Tibial nerve (tissue), 4 donors: ENCODE measurements around the gene MSX1. TPM values are rescaled to one million over a fixed set of nuclear protein-coding genes. Genes with fewer than 3 reads are reported as not detected.

ENCODE experiments used
- DNase-seq, 2 donors: peaks; one replicate each; pipeline ENCODE4 v3.0.0-alpha.2; 2019; ENCODE audit warnings: low spot score in 2 of 2
- H3K27ac ChIP-seq, 4 donors: fragments of 200-600 bp; sonication (generic) in 3 of 4; one replicate each; pipeline ENCODE4 v1.5.1; 2017 to 2019; ENCODE audit warnings: mild to moderate bottlenecking in 1 of 4
- H3K27me3 ChIP-seq, 2 donors: fragments of 200-600 bp; sonication (generic) in 1 of 2; one replicate each; pipeline versions ENCODE4 v1.5.1 to v1.6.0; 2017 to 2019
- H3K36me3 ChIP-seq, 3 donors: fragments of 200-600 bp; sonication (generic); one replicate each; pipeline ENCODE4 v1.5.1; 2018 to 2019
- H3K4me1 ChIP-seq, 4 donors: fragments of 200-600 bp; sonication (generic) in 3 of 4; one replicate each; pipeline ENCODE4 v1.5.1; 2017 to 2019
- H3K4me3 ChIP-seq, 4 donors: fragments of 200-600 bp; sonication (generic) in 3 of 4; one replicate each; pipeline ENCODE4 v1.5.1; 2017 to 2019; ENCODE audit warnings: mild to moderate bottlenecking in 1 of 4, moderate library complexity in 1 of 4
- H3K9me3 ChIP-seq, 4 donors: fragments of 200-600 bp; sonication (generic) in 3 of 4; one replicate each; pipeline ENCODE4 v1.5.1; 2017 to 2019
- EP300 ChIP-seq, 2 donors: sonication (generic); formaldehyde crosslinking; IDR thresholded peaks; one replicate each; pipeline ENCODE4 v1.6.1; 2017; ENCODE audit warnings: antibody characterized with exemption in 2 of 2, mild to moderate bottlenecking in 1 of 2
- POLR2A ChIP-seq, 2 donors: fragments of 450-650 bp; IDR thresholded peaks; one replicate each; pipeline ENCODE4 v1.6.1; 2017; ENCODE audit warnings: antibody characterized with exemption in 2 of 2, mild to moderate bottlenecking in 2 of 2, moderate library complexity in 2 of 2
- WGBS, 2 donors: methylation state at CpG; one replicate each; pipeline ENCODE4 v1.1.5; 2018; 5-methylcytosine and 5-hydroxymethylcytosine counted together
- total RNA-seq, 4 donors: library from RNA; depleted of rRNA; stranded (reverse); fragments of >200 nt; gene quantifications; one replicate each; pipeline ENCODE4 v1.1.0, GENCODE V29; 2016
- TF ChIP-seq, protein P1 (sequence below), 5 experiments: fragments of 200-600 bp in 3 of 5; fragments of 450-650 bp in 2 of 5; sonication (generic) in 3 of 5; IDR thresholded peaks; one replicate each; pipeline ENCODE4 v1.5.1; 2016 to 2019; ENCODE audit warnings: antibody characterized with exemption in 5 of 5, mild to moderate bottlenecking in 3 of 5, moderate library complexity in 2 of 5

MSX1 gene
- total RNA-seq, 4 donors from 2014 or later, result 9.4 to 42.3 (median 21.7) TPM

DNA sequence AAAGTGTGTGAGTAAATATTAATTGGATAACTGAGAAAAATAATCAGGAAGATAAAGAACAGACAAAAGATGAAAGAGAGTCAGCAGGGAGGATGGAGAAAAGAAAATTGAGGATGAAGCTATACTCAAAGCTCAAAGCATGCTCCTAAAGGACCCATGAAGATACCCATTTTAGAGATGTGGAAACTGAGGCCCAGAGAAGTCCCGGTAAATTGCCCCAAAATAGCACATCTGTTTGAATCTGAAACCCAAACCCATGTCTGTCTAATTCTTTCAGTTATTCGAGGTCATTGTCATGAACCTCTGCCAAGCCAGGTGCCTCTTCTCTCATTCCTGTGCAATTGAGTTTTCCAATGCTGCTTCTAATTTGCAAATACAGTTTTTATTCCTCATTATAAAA is 29.6 kb upstream of the MSX1 start:
- H3K27me3 ChIP-seq, result no peaks in the 10 kb centered on the region
- no peak overlapping the region for H3K4me3 ChIP-seq
- H3K4me1 ChIP-seq, result no peaks in the 10 kb centered on the region
- H3K36me3 ChIP-seq, result no peaks in the 10 kb centered on the region
- DNase-seq, result no peak
- no peak overlapping the region for H3K27ac ChIP-seq
- WGBS, 2 donors, result 80 to 91% methylated on average over 2 of the region's 2 CpGs
- TF ChIP-seq, protein P1, sequence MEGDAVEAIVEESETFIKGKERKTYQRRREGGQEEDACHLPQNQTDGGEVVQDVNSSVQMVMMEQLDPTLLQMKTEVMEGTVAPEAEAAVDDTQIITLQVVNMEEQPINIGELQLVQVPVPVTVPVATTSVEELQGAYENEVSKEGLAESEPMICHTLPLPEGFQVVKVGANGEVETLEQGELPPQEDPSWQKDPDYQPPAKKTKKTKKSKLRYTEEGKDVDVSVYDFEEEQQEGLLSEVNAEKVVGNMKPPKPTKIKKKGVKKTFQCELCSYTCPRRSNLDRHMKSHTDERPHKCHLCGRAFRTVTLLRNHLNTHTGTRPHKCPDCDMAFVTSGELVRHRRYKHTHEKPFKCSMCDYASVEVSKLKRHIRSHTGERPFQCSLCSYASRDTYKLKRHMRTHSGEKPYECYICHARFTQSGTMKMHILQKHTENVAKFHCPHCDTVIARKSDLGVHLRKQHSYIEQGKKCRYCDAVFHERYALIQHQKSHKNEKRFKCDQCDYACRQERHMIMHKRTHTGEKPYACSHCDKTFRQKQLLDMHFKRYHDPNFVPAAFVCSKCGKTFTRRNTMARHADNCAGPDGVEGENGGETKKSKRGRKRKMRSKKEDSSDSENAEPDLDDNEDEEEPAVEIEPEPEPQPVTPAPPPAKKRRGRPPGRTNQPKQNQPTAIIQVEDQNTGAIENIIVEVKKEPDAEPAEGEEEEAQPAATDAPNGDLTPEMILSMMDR (IDR thresholded peaks at IDR 0.05), result no peak
- TF ChIP-seq EP300 (IDR thresholded peaks at IDR 0.05), result no peak
- no peak for TF ChIP-seq POLR2A (IDR thresholded peaks at IDR 0.05)
- peaks cover 0 to 3% (median 0%) of the 10 kb centered on the region in 4 donors for H3K9me3 ChIP-seq

DNA sequence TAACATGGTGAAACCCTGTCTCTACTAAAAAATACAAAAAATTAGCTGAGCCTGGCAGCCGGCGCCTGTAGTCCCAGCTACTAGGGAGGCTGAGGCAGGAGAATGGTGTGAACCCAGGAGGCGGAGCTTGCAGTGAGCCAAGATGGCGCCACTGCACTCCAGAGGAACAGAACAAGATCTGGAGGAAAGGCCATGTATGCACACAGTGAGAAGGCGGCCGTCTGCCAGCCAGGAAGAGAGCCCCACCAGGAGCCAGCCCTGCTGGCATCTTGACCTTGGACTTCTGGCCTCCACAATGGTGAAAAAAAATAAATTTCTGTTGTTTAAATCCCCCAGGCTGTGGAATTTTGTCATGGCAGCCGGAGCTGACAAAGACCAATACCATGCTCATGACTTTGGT is 28.2 kb upstream of the MSX1 start:
- TF ChIP-seq POLR2A (IDR thresholded peaks at IDR 0.05) (no peak), EP300 (IDR thresholded peaks at IDR 0.05) (no peak)
- TF ChIP-seq, protein P1 (IDR thresholded peaks at IDR 0.05), result no peak
- no peak overlapping the region for H3K4me3 ChIP-seq
- no peak for DNase-seq
- H3K27ac ChIP-seq, result no peak overlapping the region
- no peaks in the 10 kb centered on the region for H3K4me1 ChIP-seq
- H3K9me3 ChIP-seq, result peaks cover 0 to 17% (median 0%) of the 10 kb centered on the region in 4 donors
- 90 to 92% methylated on average over 7 of the region's 7 CpGs for whole genome bisulfite sequencing, 2 donors
- H3K27me3 ChIP-seq, result no peaks in the 10 kb centered on the region
- no peaks in the 10 kb centered on the region for H3K36me3 ChIP-seq

DNA sequence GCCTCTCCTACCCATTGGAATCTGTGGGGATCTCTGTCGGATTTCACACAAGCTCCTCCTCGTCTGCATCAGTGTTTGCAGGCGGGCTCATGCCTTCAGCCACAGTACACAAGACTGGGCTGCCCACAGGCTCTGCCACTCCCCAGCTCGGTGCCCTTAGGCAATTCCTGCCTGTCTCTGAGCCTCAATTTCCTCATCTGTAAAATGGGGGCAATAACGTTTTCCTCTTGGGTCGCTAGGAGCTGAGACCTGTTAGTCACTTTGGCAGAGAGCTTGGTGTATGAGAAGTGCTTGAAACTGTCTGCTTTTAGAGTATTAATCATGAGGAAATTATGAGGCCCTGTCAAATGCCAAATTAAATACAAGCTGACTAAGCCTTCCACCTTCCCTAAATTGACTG is 27.6 kb upstream of the MSX1 start:
- TF ChIP-seq EP300 (IDR thresholded peaks at IDR 0.05) (no peak), POLR2A (IDR thresholded peaks at IDR 0.05) (no peak)
- TF ChIP-seq, protein P1 (IDR thresholded peaks at IDR 0.05), result no peak
- Histone ChIP-seq H3K36me3 (no peaks in the 10 kb centered on the region), H3K9me3 (peaks cover 0 to 22% (median 0%) of the 10 kb centered on the region in 4 donors), H3K27ac (no peak overlapping the region), H3K27me3 (no peaks in the 10 kb centered on the region), H3K4me1 (no peaks in the 10 kb centered on the region), H3K4me3 (no peak overlapping the region)
- whole genome bisulfite sequencing, 2 donors, result 86 to 89% methylated on average over 6 of the region's 6 CpGs
- DNase-seq, result no peak

DNA sequence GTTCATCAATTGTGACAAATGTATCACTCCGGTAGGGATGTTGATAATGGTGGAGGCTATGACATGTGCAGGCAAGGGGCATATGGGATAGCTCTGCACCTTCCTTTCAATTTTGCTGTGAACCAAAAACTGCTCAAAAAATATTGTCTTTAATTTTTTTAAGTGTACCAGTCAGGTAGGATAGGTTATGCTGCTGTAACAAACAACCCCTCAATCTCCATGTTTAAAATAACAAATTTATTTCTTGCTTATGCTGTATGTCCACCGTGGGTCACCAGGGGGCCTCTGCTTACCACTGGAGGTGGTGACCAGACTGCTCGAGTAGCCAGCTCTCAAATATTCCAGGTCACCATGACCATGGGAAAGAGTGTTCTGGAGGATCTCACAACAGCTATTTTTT is 23.4 kb upstream of the MSX1 start:
- 87 to 98% methylated on average over 3 of the region's 3 CpGs for WGBS, 2 donors

DNA sequence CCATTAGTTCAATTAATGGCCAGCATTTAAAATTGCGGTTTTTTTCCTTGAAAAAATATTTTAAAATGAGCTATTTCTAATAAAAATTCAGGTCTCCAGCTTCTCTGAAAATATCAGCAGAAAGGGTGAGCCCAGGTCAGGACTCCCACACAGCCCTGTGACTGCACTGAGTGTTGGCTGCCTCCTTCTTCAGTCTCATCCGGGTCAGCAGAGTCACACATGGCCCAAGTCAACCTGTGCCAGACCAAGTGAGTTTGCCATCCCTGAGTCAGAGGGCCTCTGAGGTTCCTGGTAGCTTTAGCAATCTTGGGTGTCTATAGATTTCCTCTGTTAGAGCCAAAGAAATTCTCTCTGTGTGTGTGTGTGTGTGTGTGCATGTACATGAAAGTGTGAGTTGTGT is 22.1 kb upstream of the MSX1 start:
- no peak overlapping the region for H3K27ac ChIP-seq
- H3K36me3 ChIP-seq, result no peaks in the 10 kb centered on the region
- H3K9me3 ChIP-seq, result peaks cover 0 to 22% (median 0%) of the 10 kb centered on the region in 4 donors
- peaks cover 0 to 5% of the 10 kb centered on the region in 2 donors for H3K27me3 ChIP-seq
- H3K4me1 ChIP-seq, result no peaks in the 10 kb centered on the region
- TF ChIP-seq POLR2A (IDR thresholded peaks at IDR 0.05) (no peak), EP300 (IDR thresholded peaks at IDR 0.05) (no peak)
- TF ChIP-seq, protein P1 (IDR thresholded peaks at IDR 0.05), result no peak
- no peak overlapping the region for H3K4me3 ChIP-seq
- WGBS, 2 donors, result 74 to 79% methylated on average over 2 of the region's 2 CpGs
- no peak for DNase-seq

More for the DNA sequence above, 23.4 kb upstream of the MSX1 start:
- H3K9me3 ChIP-seq, result peaks cover 0 to 22% (median 0%) of the 10 kb centered on the region in 4 donors
- H3K36me3 ChIP-seq, result no peaks in the 10 kb centered on the region
- H3K27me3 ChIP-seq, result peaks cover 0 to 4% of the 10 kb centered on the region in 2 donors
- TF ChIP-seq, protein P1 (IDR thresholded peaks at IDR 0.05), result no peak
- TF ChIP-seq POLR2A (IDR thresholded peaks at IDR 0.05), result no peak
- TF ChIP-seq EP300 (IDR thresholded peaks at IDR 0.05), result no peak
- H3K27ac ChIP-seq, result no peak overlapping the region
- H3K4me3 ChIP-seq, result no peak overlapping the region
- H3K4me1 ChIP-seq, result no peaks in the 10 kb centered on the region
- no peak for DNase-seq
